ENCODE results near the gene MFAP4.
A peak's percentile ranks its signal among the peaks of the same experiment; 100 is the strongest.

The MFAP4 gene

DNA sequence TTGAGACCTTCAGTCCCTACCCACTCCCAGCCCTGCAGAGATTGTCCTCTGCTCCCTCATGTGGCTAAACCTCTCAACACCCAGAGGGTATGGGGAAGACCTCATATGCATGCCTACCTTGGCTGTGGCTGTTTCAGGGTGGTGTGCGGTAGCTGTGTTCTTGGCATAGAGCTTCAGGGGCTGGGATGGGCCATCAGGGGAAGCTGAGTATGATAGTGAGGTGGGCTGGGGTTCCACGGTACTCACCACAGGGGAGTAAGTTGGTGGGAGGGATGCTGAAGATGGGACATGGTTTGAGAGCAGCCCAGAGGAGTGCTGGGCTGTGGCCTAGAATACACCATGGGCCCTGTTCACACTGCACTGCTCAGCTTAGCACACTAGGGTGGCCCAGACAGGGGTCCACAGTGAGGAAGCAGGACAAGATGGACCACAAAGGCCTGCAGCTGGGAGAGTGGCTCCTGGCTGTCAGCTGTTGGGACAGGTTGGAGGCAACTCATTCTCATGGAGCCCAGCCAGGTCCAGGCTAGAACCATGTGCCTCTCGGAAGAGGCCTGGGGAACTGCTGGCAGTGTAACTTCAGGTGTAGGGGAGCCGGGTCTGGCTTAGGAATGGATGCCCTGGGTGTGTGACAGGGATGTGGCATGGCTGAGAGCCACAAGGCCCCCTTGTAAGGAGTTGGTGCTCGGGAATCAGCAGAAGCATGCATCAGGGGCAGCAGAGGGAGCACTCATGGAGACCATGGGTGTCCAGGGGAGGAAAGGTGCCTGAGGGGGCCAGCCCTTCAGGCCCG lies 3.1 kb downstream of the MFAP4 start:
- Mint-ChIP-seq H3K9me3 (no peaks in the 10 kb centered on the region), H3K4me3 (no peak overlapping the region), H3K27ac (no peak overlapping the region), H3K36me3 (peaks cover 43% of the 10 kb centered on the region), H3K4me1 (peaks cover 16% of the 10 kb centered on the region), H3K27me3 (peaks cover 17% of the 10 kb centered on the region)
- no peak for ATAC-seq

- H3K27me3 Mint-ChIP-seq: peaks cover 12% of the 10 kb centered on the region
- ATAC-seq: no peak
- H3K27ac Mint-ChIP-seq: no peak overlapping the region
- peaks cover 43% of the 10 kb centered on the region for H3K36me3 Mint-ChIP-seq
- no peaks in the 10 kb centered on the region for H3K9me3 Mint-ChIP-seq
- H3K4me1 Mint-ChIP-seq: peaks cover 18% of the 10 kb centered on the region
- H3K4me3 Mint-ChIP-seq: no peak overlapping the region
Observed at GRCh38 chr17:19382531-19383444, 4.2 kb downstream of the MFAP4 start.

- H3K4me1 Mint-ChIP-seq: peaks cover 22% of the 10 kb centered on the region
- no peak overlapping the region for H3K4me3 Mint-ChIP-seq
- no peaks in the 10 kb centered on the region for H3K9me3 Mint-ChIP-seq
- H3K36me3 Mint-ChIP-seq: peaks cover 43% of the 10 kb centered on the region
- H3K27me3 Mint-ChIP-seq: peaks cover 7% of the 10 kb centered on the region
- no peak for ATAC-seq
- H3K27ac Mint-ChIP-seq: no peak overlapping the region
Observed at GRCh38 chr17:19381741-19382444, 5.1 kb downstream of the MFAP4 start.

GRCh38 chr17:19381361-19381740 lies 5.6 kb downstream of the MFAP4 start:
- peaks cover 3% of the 10 kb centered on the region for H3K27me3 Mint-ChIP-seq
- peaks cover 26% of the 10 kb centered on the region for H3K4me1 Mint-ChIP-seq
- H3K4me3 Mint-ChIP-seq: no peak overlapping the region
- no peak overlapping the region for H3K27ac Mint-ChIP-seq
- ATAC-seq: no peak
- peaks cover 43% of the 10 kb centered on the region for H3K36me3 Mint-ChIP-seq
- no peaks in the 10 kb centered on the region for H3K9me3 Mint-ChIP-seq

DNA sequence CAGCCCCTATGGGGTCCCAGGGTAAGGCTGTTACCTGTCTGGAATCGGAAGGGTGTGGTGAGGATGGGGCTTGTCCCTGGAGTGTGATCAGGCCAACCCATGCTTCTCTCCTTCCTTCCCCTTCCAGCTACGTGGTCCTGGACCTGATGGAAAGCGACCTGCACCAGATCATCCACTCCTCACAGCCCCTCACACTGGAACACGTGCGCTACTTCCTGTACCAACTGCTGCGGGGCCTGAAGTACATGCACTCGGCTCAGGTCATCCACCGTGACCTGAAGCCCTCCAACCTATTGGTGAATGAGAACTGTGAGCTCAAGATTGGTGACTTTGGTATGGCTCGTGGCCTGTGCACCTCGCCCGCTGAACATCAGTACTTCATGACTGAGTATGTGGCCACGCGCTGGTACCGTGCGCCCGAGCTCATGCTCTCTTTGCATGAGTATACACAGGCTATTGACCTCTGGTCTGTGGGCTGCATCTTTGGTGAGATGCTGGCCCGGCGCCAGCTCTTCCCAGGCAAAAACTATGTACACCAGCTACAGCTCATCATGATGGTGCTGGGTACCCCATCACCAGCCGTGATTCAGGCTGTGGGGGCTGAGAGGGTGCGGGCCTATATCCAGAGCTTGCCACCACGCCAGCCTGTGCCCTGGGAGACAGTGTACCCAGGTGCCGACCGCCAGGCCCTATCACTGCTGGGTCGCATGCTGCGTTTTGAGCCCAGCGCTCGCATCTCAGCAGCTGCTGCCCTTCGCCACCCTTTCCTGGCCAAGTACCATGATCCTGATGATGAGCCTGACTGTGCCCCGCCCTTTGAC lies 6.3 kb downstream of the MFAP4 start:
- ATAC-seq: no peak
- Mint-ChIP-seq H3K4me1 (peaks cover 30% of the 10 kb centered on the region), H3K4me3 (no peak overlapping the region), H3K36me3 (peaks cover 43% of the 10 kb centered on the region), H3K27me3 (no peaks in the 10 kb centered on the region), H3K27ac (no peak overlapping the region), H3K9me3 (no peaks in the 10 kb centered on the region)

DNA sequence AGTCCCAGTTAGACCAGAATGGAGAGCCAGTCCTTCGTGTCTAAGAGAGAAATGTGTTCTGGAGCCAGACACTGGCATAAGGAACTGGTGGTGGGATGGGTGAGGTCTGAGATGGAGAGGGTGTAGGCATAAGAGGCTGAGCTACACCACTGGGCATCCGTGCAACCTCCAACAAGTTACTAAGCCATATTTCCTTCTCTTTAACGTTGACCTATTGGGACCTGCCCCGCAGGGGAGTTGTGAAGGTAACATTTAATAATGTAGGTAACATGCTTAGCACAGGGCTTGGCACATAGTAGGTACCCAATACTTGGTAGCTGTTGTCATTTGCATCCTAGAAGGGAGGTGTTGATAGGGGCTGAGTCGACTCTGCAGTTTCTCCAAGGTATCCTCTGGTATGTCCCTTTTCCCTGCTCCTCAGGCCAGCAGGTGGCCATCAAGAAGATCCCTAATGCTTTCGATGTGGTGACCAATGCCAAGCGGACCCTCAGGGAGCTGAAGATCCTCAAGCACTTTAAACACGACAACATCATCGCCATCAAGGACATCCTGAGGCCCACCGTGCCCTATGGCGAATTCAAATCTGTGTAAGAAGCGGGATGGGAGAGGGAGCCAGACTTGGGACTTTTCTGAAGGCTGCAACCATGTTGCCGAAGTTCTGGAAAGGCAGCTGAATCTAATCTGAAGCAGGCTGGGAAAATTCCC lies 7.5 kb downstream of the MFAP4 start:
- Mint-ChIP-seq H3K9me3 (no peaks in the 10 kb centered on the region), H3K36me3 (peaks cover 35% of the 10 kb centered on the region), H3K4me3 (peak overlapping the region; percentile 99), H3K4me1 (peaks cover 31% of the 10 kb centered on the region), H3K27ac (no peak overlapping the region), H3K27me3 (no peaks in the 10 kb centered on the region)
- no peak for ATAC-seq

- Mint-ChIP-seq H3K27ac (peak within 1 kb of the TSS; percentile 97), H3K9me3 (no peaks in the 10 kb centered on the region), H3K4me1 (peaks cover 27% of the 10 kb centered on the region), H3K4me3 (peak within 1 kb of the TSS; percentile 99), H3K27me3 (no peaks in the 10 kb centered on the region), H3K36me3 (peaks cover 27% of the 10 kb centered on the region)
- peak; percentile 32 for ATAC-seq
Observed at GRCh38 chr17:19378416-19379360, 8.3 kb downstream of the MFAP4 start, which contains the start of gene MAPK7. Gene MAPK7 (plus strand): TSS chr17:19378498. CDS start chr17:19378901, 403 bp downstream.

DNA sequence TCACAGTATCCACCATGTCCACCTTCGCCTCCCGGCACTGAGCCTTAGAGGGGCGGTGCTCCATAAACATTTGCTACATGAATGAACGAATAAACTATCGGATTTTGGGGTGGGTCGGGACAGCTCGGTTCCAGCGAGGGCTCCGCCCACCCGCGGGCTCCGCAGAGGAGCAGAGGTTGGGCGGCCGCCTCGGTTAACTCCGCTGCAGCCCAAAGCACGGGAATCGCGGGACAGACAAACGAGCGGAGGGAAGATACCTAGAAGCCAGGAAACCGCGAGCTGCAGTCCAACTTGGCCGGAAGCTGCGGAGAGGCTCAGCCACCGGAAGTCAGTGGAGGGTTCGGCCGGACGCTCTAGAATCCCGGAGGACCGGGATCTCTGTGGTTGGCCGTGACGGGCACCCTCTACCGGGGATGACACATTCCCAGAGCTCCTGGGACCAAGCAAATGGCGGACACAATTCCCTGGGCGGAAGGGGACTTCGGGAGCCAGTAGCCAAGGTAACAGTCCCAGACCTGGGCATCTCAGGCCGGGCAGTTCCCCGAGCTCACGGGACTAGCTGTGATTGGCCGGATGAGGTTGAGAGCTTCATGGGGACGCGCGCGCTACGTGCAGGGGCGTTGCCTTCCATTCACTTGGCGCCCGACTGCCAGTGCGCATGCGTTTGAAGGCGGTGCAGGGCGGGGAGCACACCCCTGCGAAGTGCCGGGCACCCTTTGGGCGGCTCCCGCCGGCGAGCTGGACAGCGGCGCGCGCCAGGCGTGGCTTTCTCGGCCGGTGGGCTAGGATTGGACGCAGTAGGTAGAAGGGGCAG lies 9.2 kb downstream of the MFAP4 start:
- ATAC-seq: peak; percentile 98
- Mint-ChIP-seq H3K9me3 (no peaks in the 10 kb centered on the region), H3K27me3 (no peaks in the 10 kb centered on the region), H3K36me3 (peaks cover 23% of the 10 kb centered on the region), H3K27ac (peak overlapping the region; percentile 97), H3K4me1 (peaks cover 35% of the 10 kb centered on the region), H3K4me3 (peak overlapping the region; percentile 99)

DNA sequence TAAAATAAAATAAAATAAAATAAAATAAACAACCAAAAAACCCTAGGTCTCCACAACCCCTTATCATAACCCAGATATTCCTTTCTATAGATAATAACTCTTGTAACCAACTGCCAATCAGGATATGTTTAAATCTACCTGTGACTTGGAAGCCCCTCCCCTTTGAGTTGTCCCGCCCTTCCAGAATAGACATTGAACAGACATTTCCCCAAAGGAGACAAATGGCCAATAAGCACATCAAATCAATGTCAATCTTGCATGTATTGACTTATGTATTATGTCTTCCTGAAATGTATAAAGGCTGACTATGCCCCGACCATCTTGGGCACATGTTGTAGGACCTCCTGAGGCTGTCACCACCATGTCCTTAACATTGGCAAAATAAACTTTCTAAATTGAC lies 10.2 kb downstream of the MFAP4 start:
- Mint-ChIP-seq H3K9me3 (no peaks in the 10 kb centered on the region), H3K36me3 (peaks cover 16% of the 10 kb centered on the region), H3K27ac (peak overlapping the region; percentile 97), H3K4me3 (peak overlapping the region; percentile 99), H3K27me3 (no peaks in the 10 kb centered on the region), H3K4me1 (peaks cover 45% of the 10 kb centered on the region)
- no peak for ATAC-seq

GRCh38 chr17:19375732-19376131 lies 11.3 kb downstream of the MFAP4 start:
- H3K4me1 Mint-ChIP-seq: peaks cover 56% of the 10 kb centered on the region
- no peak for ATAC-seq
- H3K9me3 Mint-ChIP-seq: no peaks in the 10 kb centered on the region
- no peaks in the 10 kb centered on the region for H3K27me3 Mint-ChIP-seq
- peaks cover 5% of the 10 kb centered on the region for H3K36me3 Mint-ChIP-seq
- peak overlapping the region; percentile 11 for H3K4me3 Mint-ChIP-seq
- H3K27ac Mint-ChIP-seq: no peak overlapping the region

- H3K4me1 Mint-ChIP-seq: peaks cover 62% of the 10 kb centered on the region
- H3K9me3 Mint-ChIP-seq: no peaks in the 10 kb centered on the region
- H3K36me3 Mint-ChIP-seq: no peaks in the 10 kb centered on the region
- H3K4me3 Mint-ChIP-seq: no peak overlapping the region
- H3K27ac Mint-ChIP-seq: no peak overlapping the region
- no peak for ATAC-seq
- no peaks in the 10 kb centered on the region for H3K27me3 Mint-ChIP-seq
Observed at GRCh38 chr17:19374136-19374535, 12.9 kb downstream of the MFAP4 start.

DNA sequence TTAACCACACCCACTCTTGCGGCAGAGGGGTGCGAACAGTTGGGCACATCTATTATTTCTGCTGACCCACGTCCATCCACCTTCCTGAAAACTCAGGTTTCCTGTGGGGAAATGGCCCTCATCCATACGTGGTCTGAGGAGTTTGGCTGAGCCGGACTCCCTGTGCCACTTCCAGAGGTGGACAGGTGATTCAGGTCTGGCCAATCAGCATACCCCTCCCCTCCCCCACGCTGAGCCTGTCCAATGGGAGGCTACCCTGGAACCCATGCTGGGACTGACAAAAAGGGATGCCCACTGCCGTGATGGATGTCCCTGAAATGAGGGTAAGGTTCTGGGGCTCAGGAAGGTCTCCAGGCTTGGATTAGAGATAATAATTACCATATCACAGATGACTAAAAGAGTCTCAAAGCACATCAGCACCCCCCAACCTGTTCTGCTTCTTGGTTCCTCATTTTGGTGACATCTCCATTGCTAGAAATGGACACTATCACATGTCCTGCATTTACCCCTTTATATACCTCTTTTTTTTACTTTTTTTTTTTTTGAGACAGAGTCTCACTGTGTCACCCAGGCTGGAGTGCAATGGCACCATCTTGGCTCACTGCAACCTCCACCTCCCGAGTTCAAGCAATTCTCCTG lies 14.0 kb downstream of the MFAP4 start:
- Mint-ChIP-seq H3K4me1 (peaks cover 69% of the 10 kb centered on the region), H3K36me3 (no peaks in the 10 kb centered on the region), H3K9me3 (no peaks in the 10 kb centered on the region), H3K27me3 (no peaks in the 10 kb centered on the region), H3K27ac (no peak overlapping the region), H3K4me3 (no peak overlapping the region)
- ATAC-seq: no peak

All from stimulated activated memory B cell treated with anti-CD40 and anti-IgM and Interleukin-4, amounts not matched to agents 10 μg/mL and 1 μg/mL and 100 μg/mL, for 72 hours (primary cell).